HepG2 (cell line): ENCODE data around the gene AKAP1. TPM values are rescaled to one million over a fixed set of nuclear protein-coding genes. Genes with fewer than 3 reads are reported as not detected.

ENCODE experiments used
- AKNA ChIP-seq: sonication (generic); formaldehyde crosslinking; IDR thresholded peaks from 2 replicates; pipeline ENCODE4 v1.4.0; 2020; ENCODE audit warnings: missing genetic modification reagents, borderline replicate concordance
- FUBP1 ChIP-seq: sonication (generic); formaldehyde crosslinking; IDR thresholded peaks from 2 replicates; pipeline ENCODE4 v1.5.1; 2020; ENCODE audit warnings: missing genetic modification reagents, mild to moderate bottlenecking, borderline replicate concordance
- KDM1A ChIP-seq: IDR thresholded peaks from 2 replicates; pipeline ENCODE4 v1.6.1; 2016; ENCODE audit warnings: missing compliant biosample characterization
- MAFF ChIP-seq: IDR thresholded peaks from 2 replicates; pipeline ENCODE4 v1.6.1; 2011; ENCODE audit warnings: low read depth, low read length, improper control_type of control experiment
- SAFB2 ChIP-seq: sonication (generic); formaldehyde crosslinking; IDR thresholded peaks from 2 replicates; pipeline ENCODE4 v1.5.1; 2020; ENCODE audit warnings: missing genetic modification reagents, low read depth, mild to moderate bottlenecking, borderline replicate concordance
- TFE3 ChIP-seq: IDR thresholded peaks from 2 replicates; pipeline ENCODE4 v1.6.1; 2016
- ZBTB8A ChIP-seq: sonication (generic); formaldehyde crosslinking; IDR thresholded peaks from 2 replicates; pipeline ENCODE4 v1.4.0; 2020; ENCODE audit warnings: mild to moderate bottlenecking, low read depth, missing genetic modification reagents, borderline replicate concordance
- ZKSCAN8 ChIP-seq: IDR thresholded peaks from 2 replicates; pipeline ENCODE4 v1.6.1; 2016; ENCODE audit warnings: borderline replicate concordance, missing genetic modification reagents, missing compliant biosample characterization
- ZNF138 ChIP-seq: sonication (generic); formaldehyde crosslinking; IDR thresholded peaks from 2 replicates; pipeline ENCODE4 v1.5.0; 2020; ENCODE audit warnings: mild to moderate bottlenecking, low read depth, missing genetic modification reagents
- ZNF350 ChIP-seq: sonication (generic); formaldehyde crosslinking; IDR thresholded peaks from 2 replicates; pipeline ENCODE4 v1.4.0; 2020; ENCODE audit warnings: mild to moderate bottlenecking, low read depth, missing genetic modification reagents, borderline replicate concordance
- ZNF782 ChIP-seq: sonication (generic); formaldehyde crosslinking; IDR thresholded peaks from 2 replicates; pipeline ENCODE4 v1.4.0; 2020; ENCODE audit warnings: missing genetic modification reagents, mild to moderate bottlenecking, borderline replicate concordance
- ZSCAN9 ChIP-seq: IDR thresholded peaks from 2 replicates; pipeline ENCODE4 v1.6.1; 2016; ENCODE audit warnings: borderline replicate concordance
- polyA plus RNA-seq, 8 experiments: library from polyadenylated mRNA; depleted of rRNA in 3 of 8; stranded (reverse) in 7 of 8; unstranded in 1 of 8; fragments of >200 nt; fragmentation: Illumina TruSeq in 4 of 8; extraction: Trizol in 4 of 8; gene quantifications; 2 replicates each; pipeline versions ENCODE4 v1.2.1 to v1.2.3, GENCODE V29; 2011 to 2016; ENCODE audit warnings: low read depth in 4 of 8, missing spikeins in 1 of 8, mixed read lengths in 1 of 8; ENCODE audit not compliant: insufficient read depth in 1 of 8
- total RNA-seq, 5 experiments: library from RNA; depleted of rRNA; stranded (reverse); fragments of >200 nt; fragmentation: Illumina TruSeq; extraction: Trizol; gene quantifications; 2 replicates each; pipeline ENCODE4 v1.2.3, GENCODE V29; 2016; ENCODE audit warnings: low read depth in 1 of 5
- TF ChIP-seq, protein P1 (sequence below): sonication (generic); formaldehyde crosslinking; IDR thresholded peaks from 2 replicates; pipeline ENCODE4 v1.4.0; 2020; ENCODE audit warnings: missing genetic modification reagents, borderline replicate concordance
- TF ChIP-seq, protein P2 (sequence below): sonication (generic); formaldehyde crosslinking; IDR thresholded peaks from 2 replicates; pipeline ENCODE4 v1.8.0; 2022; ENCODE audit warnings: missing genetic modification reagents, low read depth, mild to moderate bottlenecking, borderline replicate concordance

Gene AKAP1
- total and polyA plus RNA-seq, 2 of the 13 experiments (the other 11 are each of a cell fraction or from before 2014, with no cell fraction given) = 101 to 131 TPM

- TF ChIP-seq MAFF = no peak
- TF ChIP-seq ZBTB8A (CRISPR knock-in tag) = no peak
- TF ChIP-seq TFE3 (CRISPR knock-in tag) = no peak
- TF ChIP-seq SAFB2 = no peak
- no peak for TF ChIP-seq KDM1A (CRISPR knock-in tag)
- TF ChIP-seq, protein P1, sequence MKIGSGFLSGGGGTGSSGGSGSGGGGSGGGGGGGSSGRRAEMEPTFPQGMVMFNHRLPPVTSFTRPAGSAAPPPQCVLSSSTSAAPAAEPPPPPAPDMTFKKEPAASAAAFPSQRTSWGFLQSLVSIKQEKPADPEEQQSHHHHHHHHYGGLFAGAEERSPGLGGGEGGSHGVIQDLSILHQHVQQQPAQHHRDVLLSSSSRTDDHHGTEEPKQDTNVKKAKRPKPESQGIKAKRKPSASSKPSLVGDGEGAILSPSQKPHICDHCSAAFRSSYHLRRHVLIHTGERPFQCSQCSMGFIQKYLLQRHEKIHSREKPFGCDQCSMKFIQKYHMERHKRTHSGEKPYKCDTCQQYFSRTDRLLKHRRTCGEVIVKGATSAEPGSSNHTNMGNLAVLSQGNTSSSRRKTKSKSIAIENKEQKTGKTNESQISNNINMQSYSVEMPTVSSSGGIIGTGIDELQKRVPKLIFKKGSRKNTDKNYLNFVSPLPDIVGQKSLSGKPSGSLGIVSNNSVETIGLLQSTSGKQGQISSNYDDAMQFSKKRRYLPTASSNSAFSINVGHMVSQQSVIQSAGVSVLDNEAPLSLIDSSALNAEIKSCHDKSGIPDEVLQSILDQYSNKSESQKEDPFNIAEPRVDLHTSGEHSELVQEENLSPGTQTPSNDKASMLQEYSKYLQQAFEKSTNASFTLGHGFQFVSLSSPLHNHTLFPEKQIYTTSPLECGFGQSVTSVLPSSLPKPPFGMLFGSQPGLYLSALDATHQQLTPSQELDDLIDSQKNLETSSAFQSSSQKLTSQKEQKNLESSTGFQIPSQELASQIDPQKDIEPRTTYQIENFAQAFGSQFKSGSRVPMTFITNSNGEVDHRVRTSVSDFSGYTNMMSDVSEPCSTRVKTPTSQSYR (CRISPR knock-in tag) = no peak
- no peak for TF ChIP-seq AKNA (CRISPR knock-in tag)
- no peak for TF ChIP-seq ZSCAN9
- no peak for TF ChIP-seq ZNF782 (CRISPR knock-in tag)
- no peak for TF ChIP-seq ZNF350
- TF ChIP-seq ZKSCAN8 (CRISPR knock-in tag) = no peak
- no peak for TF ChIP-seq FUBP1 (CRISPR knock-in tag)
- TF ChIP-seq, protein P2, sequence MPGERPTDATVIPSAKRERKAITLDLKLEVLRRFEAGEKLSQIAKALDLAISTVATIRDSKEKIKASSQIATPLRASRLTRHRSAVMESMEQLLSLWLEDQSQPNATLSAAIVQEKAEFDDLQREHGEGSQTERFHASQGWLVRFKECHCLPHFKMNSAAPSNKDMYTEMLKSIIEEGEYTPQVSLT (CRISPR knock-in tag) = no peak
- TF ChIP-seq ZNF138 (CRISPR knock-in tag) = no peak
These were observed 11.6 kb downstream of the AKAP1 start (continued) for GRCh38 chr17:57096472-57097202.
